SHP77 treated with DMSO at 0.1 percent for 48 hours (cell line): ENCODE measurements around the gene GPR176.
A peak's percentile ranks its signal among the peaks of the same experiment; 100 is the strongest.

Source experiments
- DNase-seq: peaks from one replicate; lab custom pipeline; 2025; lab: John Stamatoyannopoulos, UW

Gene GPR176

GRCh38 chr15:39782441-39783138 lies 137.5 kb downstream of the GPR176 start, which contains the start of gene FSIP1:
TSS of gene FSIP1 (minus strand) at chr15:39782841. CDS start at chr15:39776524, 6,317 bp downstream.
- DNase-seq: peak; percentile 82

DNA sequence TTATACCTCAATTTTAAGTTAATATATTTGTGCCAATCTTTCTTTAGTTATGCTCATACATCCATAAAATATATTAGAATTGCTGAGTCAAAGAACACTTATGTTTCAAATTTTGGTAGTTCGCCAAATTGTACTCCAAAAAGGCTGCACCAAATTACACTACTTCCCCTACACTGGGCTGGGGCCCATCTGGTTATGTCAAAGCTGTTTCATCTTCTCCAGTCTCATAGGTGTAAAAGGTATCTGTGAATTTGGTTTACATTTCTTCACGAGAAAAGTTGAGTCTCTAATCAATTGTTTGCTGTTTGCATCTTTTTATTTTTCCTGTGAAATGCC lies 138.1 kb downstream of the GPR176 start:
- no peak for DNase-seq

GRCh38 chr15:39781147-39781966 lies 138.7 kb downstream of the GPR176 start:
- no peak for DNase-seq

GRCh38 chr15:39778021-39778420 lies 142.0 kb downstream of the GPR176 start:
- DNase-seq: no peak

- DNase-seq: no peak
Measured at GRCh38 chr15:39777496-39777895, 142.6 kb downstream of the GPR176 start.

- DNase-seq: no peak
Measured at GRCh38 chr15:39776068-39776467, 144.0 kb downstream of the GPR176 start.

- DNase-seq: no peak
Measured at GRCh38 chr15:39774688-39775267, 145.3 kb downstream of the GPR176 start.

DNA sequence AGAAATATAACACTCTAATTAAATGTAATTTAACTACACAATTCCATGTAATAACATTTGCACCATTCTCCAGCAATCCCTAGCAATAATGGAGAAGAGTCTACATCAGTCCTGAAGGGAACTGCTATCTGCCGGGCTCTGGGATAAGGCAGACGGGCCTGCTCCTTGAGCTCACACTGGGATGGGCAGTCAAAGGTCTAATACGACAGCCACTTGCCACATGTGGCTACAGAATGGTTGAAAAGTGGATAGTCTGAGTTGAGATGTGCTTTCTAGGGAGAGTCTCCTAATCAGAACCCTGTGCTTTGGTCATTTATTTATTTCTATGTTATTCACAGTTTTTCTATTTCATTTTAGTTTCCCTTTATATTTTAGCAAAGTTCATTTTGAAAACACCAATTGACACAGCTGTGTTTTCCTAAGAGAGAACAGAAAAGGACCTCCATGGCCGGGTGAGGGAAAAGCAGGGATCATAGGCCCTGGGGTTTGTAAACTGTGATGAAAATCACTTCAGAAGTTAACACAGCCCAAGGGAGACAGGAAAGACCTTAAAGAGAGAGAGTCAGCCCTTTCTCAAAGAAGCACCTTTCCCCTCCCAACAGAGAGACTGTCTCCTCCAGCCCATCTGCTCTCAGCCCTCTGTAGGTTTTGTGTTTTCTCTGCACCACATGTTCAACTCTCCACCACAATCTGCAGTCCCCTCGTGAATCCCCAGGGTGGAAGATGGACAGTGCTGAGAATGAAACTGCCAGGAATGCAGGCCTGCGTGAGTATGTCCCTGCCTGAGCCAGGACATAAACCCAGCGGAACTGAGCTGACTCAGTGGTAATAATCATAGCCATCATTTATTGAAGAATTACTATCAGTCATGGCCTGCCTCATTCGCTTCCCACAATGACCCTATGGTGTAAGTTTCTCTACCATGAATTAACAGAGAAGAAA lies 149.0 kb downstream of the GPR176 start:
- no peak for DNase-seq

DNA sequence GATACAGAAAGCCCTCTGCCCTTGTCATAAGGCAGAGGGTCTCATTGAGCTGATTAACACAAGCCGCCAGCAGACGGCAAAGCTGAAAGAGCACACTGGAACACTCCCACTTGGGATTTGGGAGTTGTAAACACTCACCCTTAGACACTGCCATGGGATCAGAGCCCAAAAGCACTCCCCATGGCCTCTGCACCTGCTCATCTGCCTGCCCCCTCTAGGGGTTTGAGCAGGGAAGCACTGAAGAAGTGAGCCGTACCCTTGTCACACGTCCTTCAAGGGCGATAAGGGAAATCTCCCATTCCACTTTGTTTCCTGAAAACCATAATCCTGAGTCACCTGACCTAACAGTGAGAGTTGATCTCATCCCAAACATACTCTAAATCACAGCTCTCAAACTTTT lies 152.1 kb downstream of the GPR176 start:
- DNase-seq: no peak

GRCh38 chr15:39761006-39761405 lies 159.1 kb downstream of the GPR176 start:
- DNase-seq: no peak

- peak; percentile 31 for DNase-seq
Measured at GRCh38 chr15:39756806-39757522, 163.1 kb downstream of the GPR176 start.

DNA sequence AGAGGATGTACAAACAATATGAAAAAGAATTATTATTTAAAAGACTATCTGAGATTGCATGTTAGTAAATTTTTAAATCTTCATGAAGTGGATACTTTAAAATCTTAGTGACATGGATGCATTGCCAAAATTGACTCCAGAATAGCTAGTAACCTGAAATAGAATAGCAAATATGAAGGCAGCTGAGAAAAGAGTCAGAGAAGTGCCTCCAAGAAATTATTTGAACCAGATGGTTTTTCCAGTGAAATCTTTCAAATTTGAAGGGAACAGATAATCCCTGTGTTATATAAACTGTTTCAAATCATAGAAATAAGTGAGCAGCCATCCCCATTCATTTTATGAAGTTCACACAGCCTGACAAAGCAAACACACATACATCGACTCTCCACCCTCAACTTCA lies 167.1 kb downstream of the GPR176 start:
- no peak for DNase-seq

- no peak for DNase-seq
Measured at GRCh38 chr15:39752246-39752645, 167.8 kb downstream of the GPR176 start.
